ENCODE results near the gene FCHSD2. TPM values are rescaled to one million over a fixed set of nuclear protein-coding genes. Genes with fewer than 3 reads are reported as not detected.

The FCHSD2 gene
- total RNA-seq, 1 donor from 2014 or later = 18.0 TPM

DNA sequence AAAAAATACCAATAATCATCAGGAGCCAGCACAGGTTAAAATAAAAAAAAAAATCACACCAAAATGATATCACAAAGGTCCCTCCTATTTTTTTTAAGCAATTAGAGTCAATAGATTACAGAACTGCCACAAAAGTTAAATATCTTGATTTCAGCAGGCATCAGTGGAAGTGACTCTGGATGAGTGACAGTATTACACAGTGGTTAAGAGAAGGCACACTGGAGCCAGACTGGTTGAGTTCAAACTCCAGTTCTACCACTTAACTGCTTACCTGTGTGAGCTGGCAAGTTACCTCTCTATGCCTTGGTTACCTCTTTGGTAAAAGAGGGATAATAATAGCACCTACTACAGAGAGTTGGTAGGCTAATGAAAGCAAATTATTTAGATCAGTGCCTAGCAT lies 179.4 kb downstream of the FCHSD2 start:
- DNase-seq = no peak

GRCh38 chr11:72962084-72962483 lies 180.0 kb downstream of the FCHSD2 start:
- no peak for DNase-seq

DNA sequence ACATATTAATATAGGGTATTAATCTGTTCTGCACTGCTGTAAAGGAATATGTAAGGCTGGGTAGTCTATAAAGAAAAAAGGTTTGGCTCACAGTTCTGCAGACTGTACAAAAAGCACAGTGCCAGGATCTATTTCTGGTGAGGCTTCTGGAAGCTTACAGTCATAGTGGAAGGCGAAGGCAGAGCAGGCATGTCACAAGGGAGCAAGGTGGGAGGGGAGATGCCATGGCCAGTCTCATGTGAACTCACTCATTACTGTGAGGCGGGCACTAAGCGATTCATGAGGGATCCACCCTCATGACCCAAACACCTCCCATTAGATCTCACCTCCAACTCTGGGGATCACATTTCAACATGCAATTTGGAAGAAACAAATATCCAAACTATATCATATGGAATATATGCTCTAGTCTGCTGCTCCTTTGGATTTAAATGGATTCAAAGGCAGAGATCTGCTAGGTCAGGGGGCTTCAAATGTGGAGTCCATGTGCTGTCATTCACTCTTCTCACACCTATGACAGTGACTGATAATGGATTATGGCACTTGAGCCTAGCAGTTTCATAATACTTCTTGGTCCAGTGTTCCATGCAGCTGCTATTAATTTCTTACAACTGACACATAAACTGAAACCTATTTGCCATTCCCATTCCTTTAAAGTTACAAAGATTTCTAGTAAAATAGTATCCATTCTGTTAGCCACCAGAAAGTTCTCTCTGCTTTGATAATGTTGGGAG lies 182.0 kb downstream of the FCHSD2 start:
- DNase-seq = no peak

- peak; percentile 30 for DNase-seq
Observed at GRCh38 chr11:72958791-72959190, 183.3 kb downstream of the FCHSD2 start.

DNA sequence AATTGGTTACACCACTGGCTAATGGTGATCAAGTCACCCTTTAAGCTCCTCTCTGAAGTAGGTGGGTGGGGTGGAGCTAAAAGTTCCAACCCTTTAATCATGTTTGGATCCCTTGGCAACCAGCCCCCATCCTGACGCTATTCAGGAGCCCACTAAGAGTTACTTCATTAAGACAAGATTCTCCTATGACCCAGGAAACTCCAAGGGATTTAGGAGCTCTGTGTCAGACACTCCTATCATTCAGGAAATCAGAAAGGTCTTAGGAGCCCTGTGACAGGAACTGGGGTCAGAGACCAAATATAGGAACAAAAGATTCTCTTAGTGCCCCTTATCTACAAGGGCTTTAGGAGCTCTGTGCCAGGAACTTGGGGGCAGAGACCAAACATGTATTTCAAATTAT lies 186.7 kb downstream of the FCHSD2 start:
- peak; percentile 13 for DNase-seq

GRCh38 chr11:72954860-72955259 lies 187.3 kb downstream of the FCHSD2 start:
- peak; percentile 54 for DNase-seq

GRCh38 chr11:72953637-72954036 lies 188.5 kb downstream of the FCHSD2 start:
- no peak for DNase-seq

DNA sequence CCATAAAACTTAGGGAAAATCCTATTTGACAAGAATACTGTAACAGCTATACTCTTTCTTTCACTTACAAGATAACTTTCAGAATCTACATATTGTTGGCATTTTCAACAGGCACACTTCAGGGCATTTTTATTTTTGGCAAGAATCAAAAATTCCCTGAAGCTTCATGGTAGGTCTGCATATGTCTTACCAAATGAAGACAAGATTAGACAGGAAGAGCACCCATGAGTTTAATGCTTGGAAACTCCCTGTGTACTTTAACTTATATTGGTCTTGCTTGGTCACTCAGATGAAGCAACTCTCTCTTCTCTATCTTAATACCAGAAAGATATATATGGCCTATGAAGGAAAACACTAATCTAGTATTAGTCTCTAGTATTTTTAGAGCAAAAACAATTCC lies 190.2 kb downstream of the FCHSD2 start:
- no peak for DNase-seq

DNA sequence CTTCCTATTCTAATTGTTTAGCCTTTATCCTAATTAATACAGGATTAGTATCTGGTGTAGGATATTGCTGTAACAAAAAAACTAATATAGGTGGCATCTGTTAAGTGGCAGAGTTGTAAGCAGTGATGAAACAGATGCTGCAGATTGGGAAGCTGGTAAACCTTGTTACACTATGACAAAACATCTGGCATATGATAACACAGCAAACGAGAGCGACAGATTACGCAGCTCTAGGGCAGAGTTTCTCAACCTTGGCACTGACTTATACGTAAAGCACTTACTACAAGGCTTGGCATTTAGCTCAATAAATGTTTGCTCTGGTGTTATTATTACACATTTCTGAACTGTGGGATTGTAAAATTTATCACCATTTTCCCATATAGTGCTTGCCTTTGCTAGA lies 190.9 kb downstream of the FCHSD2 start:
- DNase-seq = no peak

- no peak for DNase-seq
Observed at GRCh38 chr11:72950685-72951084, 191.4 kb downstream of the FCHSD2 start.

DNA sequence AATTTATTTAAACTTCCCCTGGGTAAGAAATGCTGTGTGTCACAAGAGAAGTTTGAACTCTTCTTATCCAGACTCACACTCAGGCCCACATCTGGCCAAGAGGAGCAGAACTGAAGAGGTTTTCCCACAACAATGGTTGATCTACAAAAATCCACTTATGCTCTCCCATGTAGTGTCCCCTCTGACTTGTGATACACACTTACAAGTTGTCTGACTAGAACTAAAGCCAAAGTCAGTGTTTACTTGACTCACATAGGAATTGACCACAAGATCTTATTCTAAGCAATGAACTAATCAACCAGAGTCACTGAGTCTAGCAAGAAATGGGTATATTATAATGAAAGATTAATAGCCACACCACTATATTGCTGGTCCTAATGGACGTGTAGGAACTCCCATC lies 194.9 kb downstream of the FCHSD2 start:
- DNase-seq = no peak

DNA sequence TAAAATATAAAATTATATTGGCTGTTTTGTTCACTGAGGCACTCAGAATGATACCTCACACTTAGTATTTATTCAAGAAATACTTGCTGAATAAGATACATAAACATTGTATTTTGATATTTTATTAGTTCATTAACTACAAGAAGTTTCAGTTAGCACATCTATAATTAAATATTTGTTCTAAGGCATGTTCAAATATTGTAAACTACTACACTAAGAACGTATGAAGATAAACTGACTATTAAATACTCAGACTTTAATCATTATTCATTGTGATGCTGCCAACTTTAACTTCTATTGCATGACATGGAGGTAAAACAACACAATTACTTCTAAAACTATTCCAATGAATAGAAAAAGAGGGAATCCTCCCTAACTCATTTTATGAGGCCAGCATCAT lies 198.5 kb downstream of the FCHSD2 start:
- no peak for DNase-seq

DNA sequence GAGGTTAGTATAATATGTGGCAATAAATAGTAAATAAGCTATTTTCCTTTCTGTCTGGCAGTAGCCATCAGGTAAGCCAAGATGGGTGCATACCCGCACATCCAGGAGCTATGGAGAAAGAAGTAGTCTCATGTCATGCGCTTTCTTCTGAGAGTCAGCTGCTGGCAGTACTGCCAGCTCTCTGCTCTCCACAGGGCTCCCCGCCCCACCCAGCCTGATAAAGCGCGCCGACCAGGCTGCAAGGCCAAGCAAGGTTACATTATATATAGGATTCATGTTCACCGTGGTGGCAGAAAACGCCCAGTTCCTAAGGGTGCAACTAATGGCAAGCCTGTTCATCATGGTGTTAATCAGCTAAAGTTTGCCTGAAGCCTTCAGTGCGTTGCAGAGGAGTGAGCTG lies 201.7 kb downstream of the FCHSD2 start:
- DNase-seq = no peak

GRCh38 chr11:72939031-72939430 lies 203.1 kb downstream of the FCHSD2 start:
- peak; percentile 33 for DNase-seq

- no peak for DNase-seq
Observed at GRCh38 chr11:72937439-72937838, 204.7 kb downstream of the FCHSD2 start.

GRCh38 chr11:72935700-72936099 lies 206.4 kb downstream of the FCHSD2 start:
- DNase-seq = no peak

GRCh38 chr11:72932132-72932570 lies 210.0 kb downstream of the FCHSD2 start:
- DNase-seq = no peak

GRCh38 chr11:72930008-72930407 lies 212.1 kb downstream of the FCHSD2 start:
- no peak for DNase-seq

DNA sequence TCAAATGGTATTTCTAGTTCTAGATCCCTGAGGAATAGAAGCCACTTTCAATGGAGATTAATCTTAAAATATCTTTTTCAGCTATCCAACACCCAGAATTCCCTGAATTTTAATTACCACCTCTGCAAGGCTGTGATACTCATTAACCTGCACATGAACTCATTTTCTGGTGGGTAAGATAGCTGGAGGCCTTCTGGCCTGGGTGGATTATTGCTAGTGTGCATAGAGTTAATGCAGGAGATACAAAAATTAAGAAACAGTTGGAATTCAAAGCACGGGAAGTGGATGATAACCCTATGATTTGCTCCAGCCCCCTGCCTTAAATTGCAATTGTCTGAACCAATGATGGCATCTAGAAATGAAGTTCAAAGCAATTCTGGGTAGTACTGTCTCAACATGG lies 212.9 kb downstream of the FCHSD2 start:
- no peak for DNase-seq

GRCh38 chr11:72927380-72927779 lies 214.7 kb downstream of the FCHSD2 start:
- no peak for DNase-seq

DNA sequence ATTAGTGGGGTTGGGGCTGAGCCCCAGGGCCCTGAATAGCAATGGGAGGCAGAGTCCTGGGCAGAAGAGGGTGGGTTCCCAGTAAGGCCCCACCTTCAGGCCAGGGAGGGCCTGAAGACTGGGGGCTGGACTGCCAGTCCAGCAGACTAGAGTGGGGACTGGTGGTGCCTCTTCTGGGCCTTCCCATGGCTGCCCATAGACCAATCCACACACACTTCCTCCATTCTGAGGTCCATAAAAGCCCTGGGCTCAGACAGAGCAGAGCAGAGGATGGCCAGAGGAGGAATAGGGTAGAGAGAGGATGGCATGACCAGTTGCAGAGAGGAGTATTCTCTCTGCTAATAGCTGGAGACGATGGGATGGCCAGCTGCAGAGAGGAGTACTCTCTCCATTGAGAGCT lies 216.0 kb downstream of the FCHSD2 start:
- DNase-seq = no peak

DNA sequence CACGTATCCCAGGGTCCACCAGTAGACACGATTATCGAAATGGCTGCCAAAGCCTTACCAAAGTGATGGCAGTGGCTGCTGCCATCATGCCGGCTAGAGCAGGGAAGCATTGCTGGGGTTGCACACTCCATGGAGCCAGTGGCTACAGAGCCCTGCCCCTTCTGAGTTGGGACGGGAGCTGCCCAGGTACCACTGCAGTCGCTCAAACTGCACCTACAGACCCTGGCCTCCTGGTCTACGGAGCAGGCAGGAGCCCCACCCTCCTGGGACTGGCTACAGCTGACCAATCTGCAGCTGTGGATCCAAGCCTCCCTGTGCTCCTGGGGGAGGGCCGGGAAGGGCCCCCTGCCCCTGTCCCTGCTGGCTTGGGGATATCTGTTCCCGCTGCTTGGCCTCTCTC lies 216.5 kb downstream of the FCHSD2 start:
- DNase-seq = no peak

- DNase-seq = peak; percentile 71
Observed at GRCh38 chr11:72924568-72925190, 217.4 kb downstream of the FCHSD2 start.

DNA sequence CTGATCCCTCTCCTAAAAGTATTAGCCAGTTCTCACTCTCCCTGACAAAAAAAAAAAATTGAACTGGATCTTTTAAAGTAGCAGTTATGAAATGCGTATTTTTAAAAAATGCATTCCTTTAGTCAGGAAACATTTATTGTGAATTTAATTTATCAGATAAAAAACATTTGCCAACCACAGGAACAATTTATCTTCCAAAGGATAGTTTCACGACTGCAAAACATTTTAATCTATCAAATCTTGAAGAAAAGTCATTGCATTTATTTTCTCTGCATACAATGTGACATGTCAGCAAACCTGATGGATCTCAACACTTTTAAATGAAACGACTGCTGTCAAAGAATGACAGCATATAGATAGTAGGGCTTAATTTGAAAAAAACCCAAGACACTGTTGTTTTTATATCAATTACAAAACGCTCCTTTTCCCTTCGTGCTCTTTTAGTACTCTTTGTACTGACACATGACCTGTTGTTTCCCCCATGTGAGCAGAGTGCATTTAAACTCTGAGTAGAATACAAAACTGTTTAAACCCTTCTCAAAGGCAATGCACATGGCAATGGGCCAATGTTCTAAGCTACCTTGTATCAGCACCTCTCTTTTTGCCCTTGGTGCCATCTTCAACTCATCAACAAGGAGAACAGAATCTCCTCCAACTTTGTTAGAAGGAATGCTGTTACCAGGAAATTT lies 220.9 kb downstream of the FCHSD2 start:
- DNase-seq = peak; percentile 34

Measured in dermis blood vessel endothelial cell (primary cell).